ENCODE data around the gene PLAC1.

DNA sequence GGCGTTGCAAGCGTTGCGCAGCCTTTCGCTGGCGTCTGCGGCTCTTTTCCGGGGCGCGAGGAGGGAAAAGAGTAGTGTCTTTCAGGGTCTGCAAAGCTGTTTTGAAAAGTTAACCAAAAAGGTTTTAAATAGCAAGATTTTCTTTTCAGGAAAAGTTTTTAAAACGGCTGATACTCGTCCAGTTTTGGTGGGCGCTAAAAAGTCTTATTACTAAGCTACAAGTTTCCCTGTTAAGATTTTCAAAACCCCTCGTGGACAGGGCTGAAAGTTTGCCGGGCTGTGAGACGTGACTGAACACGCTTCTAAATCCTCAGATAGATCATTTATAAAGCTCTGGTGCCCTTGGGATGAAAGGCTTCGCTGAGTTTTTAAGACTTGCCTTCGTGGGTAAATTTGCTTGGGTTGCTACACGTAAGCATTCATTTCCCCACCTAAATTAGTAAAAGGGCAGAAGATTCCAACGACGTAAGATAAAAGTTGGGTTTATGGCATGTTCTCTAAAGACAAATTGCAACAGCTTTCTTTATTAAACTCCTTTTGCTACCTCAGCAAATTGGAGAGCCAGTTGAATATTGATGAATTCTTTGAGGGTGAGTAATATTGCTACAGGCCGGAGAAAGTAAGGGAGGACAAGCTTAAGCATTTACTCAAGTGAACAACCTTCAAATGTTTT lies 106.8 kb downstream of the PLAC1 start:
- TF ChIP-seq, protein P1, sequence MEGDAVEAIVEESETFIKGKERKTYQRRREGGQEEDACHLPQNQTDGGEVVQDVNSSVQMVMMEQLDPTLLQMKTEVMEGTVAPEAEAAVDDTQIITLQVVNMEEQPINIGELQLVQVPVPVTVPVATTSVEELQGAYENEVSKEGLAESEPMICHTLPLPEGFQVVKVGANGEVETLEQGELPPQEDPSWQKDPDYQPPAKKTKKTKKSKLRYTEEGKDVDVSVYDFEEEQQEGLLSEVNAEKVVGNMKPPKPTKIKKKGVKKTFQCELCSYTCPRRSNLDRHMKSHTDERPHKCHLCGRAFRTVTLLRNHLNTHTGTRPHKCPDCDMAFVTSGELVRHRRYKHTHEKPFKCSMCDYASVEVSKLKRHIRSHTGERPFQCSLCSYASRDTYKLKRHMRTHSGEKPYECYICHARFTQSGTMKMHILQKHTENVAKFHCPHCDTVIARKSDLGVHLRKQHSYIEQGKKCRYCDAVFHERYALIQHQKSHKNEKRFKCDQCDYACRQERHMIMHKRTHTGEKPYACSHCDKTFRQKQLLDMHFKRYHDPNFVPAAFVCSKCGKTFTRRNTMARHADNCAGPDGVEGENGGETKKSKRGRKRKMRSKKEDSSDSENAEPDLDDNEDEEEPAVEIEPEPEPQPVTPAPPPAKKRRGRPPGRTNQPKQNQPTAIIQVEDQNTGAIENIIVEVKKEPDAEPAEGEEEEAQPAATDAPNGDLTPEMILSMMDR (IDR thresholded peaks at IDR 0.05): no peak
- TF ChIP-seq FOXJ3 (CRISPR knock-in tag; IDR thresholded peaks at IDR 0.05; ENCODE audit: borderline replicate concordance) (no peak), JUN (CRISPR knock-in tag; IDR thresholded peaks at IDR 0.05) (no peak), ZNF396 (CRISPR knock-in tag; IDR thresholded peaks at IDR 0.05; ENCODE audit: borderline replicate concordance) (no peak), ZNF121 (CRISPR knock-in tag; IDR thresholded peaks at IDR 0.05) (no peak), ELF4 (CRISPR knock-in tag; IDR thresholded peaks at IDR 0.05; ENCODE audit: low read depth) (no peak), SOX15 (CRISPR knock-in tag; IDR thresholded peaks at IDR 0.05) (no peak), NFYB (CRISPR knock-in tag; conservative IDR thresholded peaks at IDR 0.05; ENCODE audit: low read depth) (no peak), FOXP1 (CRISPR knock-in tag; IDR thresholded peaks at IDR 0.05; ENCODE audit: borderline replicate concordance) (no peak), CREB1 (CRISPR knock-in tag; IDR thresholded peaks at IDR 0.05) (no peak), AFF4 (CRISPR knock-in tag; IDR thresholded peaks at IDR 0.05; ENCODE audit: borderline replicate concordance) (no peak)

All from WTC11 (cell line).